ENCODE data around the gene TRABD2B.

DNA sequence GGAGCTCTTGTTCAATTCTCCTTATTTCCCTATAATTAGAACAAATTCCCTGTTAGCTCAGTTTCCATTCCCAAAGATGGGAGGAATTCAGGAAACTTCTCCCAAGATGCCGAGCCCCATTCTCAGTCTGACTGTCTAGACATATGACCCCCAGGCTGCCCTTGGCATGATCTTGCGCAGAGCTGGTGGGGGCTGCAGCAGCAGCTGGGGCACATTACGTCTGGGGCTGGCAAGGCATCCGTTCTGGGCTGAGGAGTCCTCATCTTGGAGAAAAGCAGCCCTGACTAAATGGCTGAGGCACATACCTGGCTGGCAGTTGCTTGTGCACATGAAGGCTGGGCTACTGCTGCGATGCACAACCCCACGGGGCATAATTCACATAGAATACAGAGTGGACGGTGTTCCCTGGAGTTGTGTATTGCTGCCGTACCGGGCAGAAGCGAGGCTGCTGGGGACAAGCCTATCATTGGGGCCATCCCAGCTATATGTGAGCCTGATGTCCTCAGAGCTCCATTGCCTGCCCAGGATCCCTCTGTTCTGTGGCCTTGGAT is 36.4 kb upstream of the TRABD2B start:
- TF ChIP-seq, protein P1, sequence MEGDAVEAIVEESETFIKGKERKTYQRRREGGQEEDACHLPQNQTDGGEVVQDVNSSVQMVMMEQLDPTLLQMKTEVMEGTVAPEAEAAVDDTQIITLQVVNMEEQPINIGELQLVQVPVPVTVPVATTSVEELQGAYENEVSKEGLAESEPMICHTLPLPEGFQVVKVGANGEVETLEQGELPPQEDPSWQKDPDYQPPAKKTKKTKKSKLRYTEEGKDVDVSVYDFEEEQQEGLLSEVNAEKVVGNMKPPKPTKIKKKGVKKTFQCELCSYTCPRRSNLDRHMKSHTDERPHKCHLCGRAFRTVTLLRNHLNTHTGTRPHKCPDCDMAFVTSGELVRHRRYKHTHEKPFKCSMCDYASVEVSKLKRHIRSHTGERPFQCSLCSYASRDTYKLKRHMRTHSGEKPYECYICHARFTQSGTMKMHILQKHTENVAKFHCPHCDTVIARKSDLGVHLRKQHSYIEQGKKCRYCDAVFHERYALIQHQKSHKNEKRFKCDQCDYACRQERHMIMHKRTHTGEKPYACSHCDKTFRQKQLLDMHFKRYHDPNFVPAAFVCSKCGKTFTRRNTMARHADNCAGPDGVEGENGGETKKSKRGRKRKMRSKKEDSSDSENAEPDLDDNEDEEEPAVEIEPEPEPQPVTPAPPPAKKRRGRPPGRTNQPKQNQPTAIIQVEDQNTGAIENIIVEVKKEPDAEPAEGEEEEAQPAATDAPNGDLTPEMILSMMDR (IDR thresholded peaks at IDR 0.05; ENCODE audit: poor library complexity) = no peak
- TF ChIP-seq EZH2phosphoT487 (IDR thresholded peaks at IDR 0.05; ENCODE audit: low read depth, severe bottlenecking, unreplicated experiment) (no peak), EZH2 (IDR thresholded peaks at IDR 0.05; ENCODE audit: borderline replicate concordance) (no peak)

Measured in hepatocyte (in vitro differentiated cells).